ENCODE results near the gene IL1R1.

IL1R1 gene

GRCh38 chr2:102110596-102111334 is 31.8 kb upstream of the IL1R1 start:
- Histone ChIP-seq H3K27ac (ENCODE audit: low read length) (no peak overlapping the region), H3K79me2 (ENCODE audit: insufficient read depth, low read length) (no peaks in the 10 kb centered on the region), H3K9ac (ENCODE audit: low read depth, low read length) (no peak overlapping the region), H3K9me3 (ENCODE audit: insufficient read depth, low read length, severe bottlenecking) (no peaks in the 10 kb centered on the region), H4K20me1 (ENCODE audit: insufficient read depth, low read length) (no peaks in the 10 kb centered on the region), H3K36me3 (ENCODE audit: insufficient read depth, low read length) (no peaks in the 10 kb centered on the region), H3K4me3 (ENCODE audit: low read depth in 1 of 2, low read length in 2 of 2) (no peak overlapping the region), H3K27me3 (ENCODE audit: insufficient read depth, low read length, poor library complexity) (no peaks in the 10 kb centered on the region), H2AFZ (ENCODE audit: low read depth, low read length) (no peak overlapping the region), H3K4me1 (ENCODE audit: insufficient read depth, low read length) (no peaks in the 10 kb centered on the region), H3K4me2 (ENCODE audit: insufficient read depth, low read length) (no peak overlapping the region)
- DNase-seq (no peak), ATAC-seq (ENCODE audit: insufficient read depth, low read depth) (no peak)
- TF ChIP-seq CTCF (IDR thresholded peaks at IDR 0.05; ENCODE audit: borderline replicate concordance, extremely low read depth, low read length, poor library complexity, severe bottlenecking) (no peak), EZH2 (IDR thresholded peaks at IDR 0.05; ENCODE audit: borderline replicate concordance, low read depth, low read length, severe bottlenecking) (no peak)

GRCh38 chr2:102111823-102112222 is 30.7 kb upstream of the IL1R1 start:
- no peaks in the 10 kb centered on the region for H3K79me2 ChIP-seq (ENCODE audit: insufficient read depth, low read length)
- DNase-seq (no peak), ATAC-seq (ENCODE audit: insufficient read depth, low read depth) (no peak)
- TF ChIP-seq CTCF (IDR thresholded peaks at IDR 0.05; ENCODE audit: borderline replicate concordance, extremely low read depth, low read length, poor library complexity, severe bottlenecking), result no peak
- TF ChIP-seq EZH2 (IDR thresholded peaks at IDR 0.05; ENCODE audit: borderline replicate concordance, low read depth, low read length, severe bottlenecking), result no peak
- no peaks in the 10 kb centered on the region for H3K4me1 ChIP-seq (ENCODE audit: insufficient read depth, low read length)
- H2AFZ ChIP-seq (ENCODE audit: low read depth, low read length), result no peak overlapping the region
- no peaks in the 10 kb centered on the region for H3K27me3 ChIP-seq (ENCODE audit: insufficient read depth, low read length, poor library complexity)
- H3K9ac ChIP-seq (ENCODE audit: low read depth, low read length), result no peak overlapping the region
- H3K27ac ChIP-seq (ENCODE audit: low read length), result no peak overlapping the region
- no peaks in the 10 kb centered on the region for H3K36me3 ChIP-seq (ENCODE audit: insufficient read depth, low read length)
- H4K20me1 ChIP-seq (ENCODE audit: insufficient read depth, low read length), result no peaks in the 10 kb centered on the region
- no peaks in the 10 kb centered on the region for H3K9me3 ChIP-seq (ENCODE audit: insufficient read depth, low read length, severe bottlenecking)
- no peak overlapping the region for H3K4me2 ChIP-seq (ENCODE audit: insufficient read depth, low read length)
- no peak overlapping the region for H3K4me3 ChIP-seq (ENCODE audit: low read depth in 1 of 2, low read length in 2 of 2)

GRCh38 chr2:102112271-102112670 is 30.3 kb upstream of the IL1R1 start:
- H3K36me3 ChIP-seq (ENCODE audit: insufficient read depth, low read length), result no peaks in the 10 kb centered on the region
- H3K4me3 ChIP-seq (ENCODE audit: low read depth in 1 of 2, low read length in 2 of 2), result no peak overlapping the region
- H3K79me2 ChIP-seq (ENCODE audit: insufficient read depth, low read length), result no peaks in the 10 kb centered on the region
- DNase-seq (no peak), ATAC-seq (ENCODE audit: insufficient read depth, low read depth) (no peak)
- H3K4me1 ChIP-seq (ENCODE audit: insufficient read depth, low read length), result no peaks in the 10 kb centered on the region
- H3K4me2 ChIP-seq (ENCODE audit: insufficient read depth, low read length), result no peak overlapping the region
- H3K9me3 ChIP-seq (ENCODE audit: insufficient read depth, low read length, severe bottlenecking), result no peaks in the 10 kb centered on the region
- H3K27me3 ChIP-seq (ENCODE audit: insufficient read depth, low read length, poor library complexity), result no peaks in the 10 kb centered on the region
- no peak overlapping the region for H2AFZ ChIP-seq (ENCODE audit: low read depth, low read length)
- TF ChIP-seq CTCF (IDR thresholded peaks at IDR 0.05; ENCODE audit: borderline replicate concordance, extremely low read depth, low read length, poor library complexity, severe bottlenecking), result no peak
- TF ChIP-seq EZH2 (IDR thresholded peaks at IDR 0.05; ENCODE audit: borderline replicate concordance, low read depth, low read length, severe bottlenecking), result no peak
- no peaks in the 10 kb centered on the region for H4K20me1 ChIP-seq (ENCODE audit: insufficient read depth, low read length)
- no peak overlapping the region for H3K9ac ChIP-seq (ENCODE audit: low read depth, low read length)
- no peak overlapping the region for H3K27ac ChIP-seq (ENCODE audit: low read length)

Data from DND-41 (cell line).